GM03348 (cell line): Measurements from ENCODE around the gene DDX50.

Experiments used
- DNase-seq: peaks from one replicate; pipeline ENCODE4 v3.0.0; 2012; ENCODE audit warnings: low spot score

The DDX50 gene

DNA sequence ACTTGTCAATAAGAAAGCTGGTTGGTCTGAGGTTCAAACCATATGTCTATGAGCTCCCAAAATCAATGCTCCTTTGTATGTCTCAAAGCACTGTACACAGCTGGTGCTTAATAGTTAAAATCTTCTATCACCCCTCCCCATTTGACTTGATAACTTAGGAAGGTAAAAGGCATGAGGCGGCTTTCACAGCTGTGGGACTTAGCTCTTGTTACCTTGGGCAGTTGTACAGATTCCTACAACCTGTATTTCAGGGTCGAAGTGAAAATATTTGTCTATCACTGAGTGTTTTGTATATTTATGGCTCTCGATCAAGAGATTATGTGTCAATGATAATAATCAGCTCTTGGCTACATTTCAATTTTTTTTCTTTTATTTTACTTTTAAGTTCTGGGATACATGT, 86.5 kb downstream of the DDX50 start:
- no peak for DNase-seq

DNA sequence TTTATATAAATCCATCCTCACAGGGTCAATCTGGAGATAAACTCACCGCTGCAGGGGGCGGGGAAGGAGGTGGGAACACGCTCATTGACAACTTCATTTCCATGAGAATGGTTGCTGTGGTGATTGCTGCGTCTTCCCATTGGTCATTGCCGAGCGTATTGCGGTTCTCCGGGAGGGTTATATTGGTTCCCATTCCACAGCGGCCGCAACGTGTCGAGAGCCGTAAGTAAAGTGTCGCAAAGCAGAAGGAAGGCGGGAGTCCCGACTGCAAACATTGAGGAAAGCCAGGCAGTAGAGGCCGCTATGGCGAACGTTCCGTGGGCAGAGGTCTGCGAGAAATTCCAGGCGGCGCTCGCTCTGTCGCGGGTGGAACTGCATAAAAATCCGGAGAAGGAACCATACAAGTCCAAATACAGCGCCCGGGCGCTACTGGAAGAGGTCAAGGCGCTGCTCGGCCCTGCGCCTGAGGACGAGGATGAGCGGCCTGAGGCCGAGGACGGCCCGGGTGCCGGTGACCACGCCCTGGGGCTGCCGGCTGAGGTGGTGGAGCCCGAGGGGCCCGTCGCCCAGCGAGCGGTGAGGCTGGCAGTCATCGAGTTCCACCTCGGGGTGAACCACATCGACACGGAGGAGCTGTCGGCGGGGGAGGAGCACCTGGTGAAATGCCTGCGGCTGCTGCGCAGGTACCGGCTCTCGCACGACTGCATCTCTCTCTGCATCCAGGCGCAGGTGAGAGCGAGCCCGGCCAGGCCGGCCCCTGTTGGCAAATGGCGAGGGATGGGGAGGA, 87.6 kb downstream of the DDX50 start, which contains the start of gene KIFBP:
TSS of gene KIFBP (plus strand) at position 274 of the 787 bp plus-strand sequence. CDS start at position 304, 30 bp downstream.
- DNase-seq = peak; percentile 97

DNA sequence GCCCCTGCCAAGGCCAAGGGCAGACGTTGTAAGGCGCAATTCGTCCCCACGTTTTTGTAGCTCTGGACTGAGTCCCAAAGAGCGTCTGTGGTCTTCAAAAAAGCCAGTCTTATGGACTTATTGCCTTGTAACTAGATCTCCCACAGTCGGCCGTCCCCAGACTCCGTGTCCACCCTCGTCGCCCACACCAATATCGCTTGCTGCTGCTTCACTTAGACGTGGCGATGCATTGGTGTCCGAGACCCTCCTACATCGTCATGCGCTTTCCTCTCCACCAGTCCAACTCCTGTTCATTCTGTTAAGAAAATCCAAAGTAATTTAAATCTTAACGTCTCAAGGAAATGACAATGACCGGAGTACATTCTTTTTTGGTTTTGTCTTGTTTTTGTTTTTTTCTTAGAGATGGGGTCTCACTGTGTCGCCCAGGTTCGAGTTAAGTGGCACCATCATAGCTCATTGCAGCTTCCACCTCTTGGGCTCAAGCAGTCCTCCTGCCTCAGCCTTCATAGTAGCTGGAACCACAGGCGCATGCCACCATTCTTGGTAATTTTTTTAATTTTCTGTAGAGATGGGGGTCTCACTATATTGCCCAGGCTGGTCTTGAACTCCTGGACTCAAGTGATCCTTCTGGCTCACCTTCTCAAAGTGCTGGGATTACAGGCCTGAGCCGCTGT, 88.3 kb downstream of the DDX50 start:
- DNase-seq = no peak

DNA sequence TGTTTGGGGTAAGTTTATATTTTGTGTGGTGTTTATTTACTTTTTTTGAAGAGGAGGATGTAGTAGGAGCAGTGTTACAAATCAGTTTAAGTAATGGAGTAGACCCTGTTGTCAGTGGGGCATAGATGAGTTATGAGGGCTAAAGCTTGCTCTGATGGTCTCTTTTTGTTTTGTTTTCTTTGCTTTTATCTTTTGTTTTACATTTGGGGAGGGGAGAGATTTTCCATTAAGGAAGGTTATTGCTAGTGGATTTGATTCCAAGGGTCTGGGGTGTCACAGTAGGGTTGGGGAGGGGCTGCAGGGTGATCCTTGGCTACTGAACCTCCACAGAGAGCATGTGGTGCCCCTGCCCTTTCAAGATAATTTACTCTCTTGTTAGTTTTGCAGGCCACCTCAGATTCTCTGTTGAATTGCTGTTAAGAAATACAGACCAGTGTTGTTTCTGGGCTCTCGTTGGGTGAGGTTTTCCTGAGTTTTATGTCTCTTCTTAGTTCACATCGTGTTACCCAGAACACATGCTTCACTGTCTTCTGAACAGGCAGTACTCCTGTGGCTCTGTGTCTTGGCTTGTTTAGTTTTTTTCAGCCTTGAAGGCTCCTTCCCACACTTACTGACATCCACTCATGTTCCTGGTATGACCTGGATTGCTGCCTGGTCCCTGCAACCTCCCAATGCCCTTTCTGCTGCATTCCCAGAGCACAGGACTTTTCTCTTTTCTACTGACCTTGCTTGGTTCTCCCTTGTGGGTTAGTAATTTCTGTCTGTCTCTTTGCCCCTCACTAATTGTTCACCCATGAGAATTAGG, 91.7 kb downstream of the DDX50 start:
- DNase-seq = peak; percentile 85
